Mesenchymal stem cell (in vitro differentiated cells and primary cell): Measurements from ENCODE around the gene LRRC7.

Experiments used
- DNase-seq: peaks from one replicate; pipeline ENCODE4 v3.0.0-alpha.2; 2013
- H2AFZ ChIP-seq: one replicate; pipeline ENCODE4 v1.6.1; 2013; ENCODE audit warnings: low read depth, mild to moderate bottlenecking, control low read depth, inconsistent platforms, low read length, moderate library complexity
- H2AK5ac ChIP-seq: 2 replicates; pipeline ENCODE4 v1.6.1; 2013; ENCODE audit warnings: low read length, moderate library complexity, mild to moderate bottlenecking, inconsistent platforms; ENCODE audit not compliant: severe bottlenecking
- H2BK120ac ChIP-seq: one replicate; pipeline ENCODE4 v1.6.1; 2013; ENCODE audit warnings: low read depth, mild to moderate bottlenecking, inconsistent platforms, low read length, moderate library complexity
- H2BK12ac ChIP-seq, 2 experiments: one replicate each; pipeline ENCODE4 v1.6.1; 2013; ENCODE audit warnings: inconsistent platforms in 2 of 2, low read length in 2 of 2, mild to moderate bottlenecking in 2 of 2, moderate library complexity in 2 of 2, control low read depth in 1 of 2
- H2BK15ac ChIP-seq: one replicate; pipeline ENCODE4 v1.6.1; 2013; ENCODE audit warnings: mild to moderate bottlenecking, low read depth, inconsistent platforms; ENCODE audit not compliant: poor library complexity, severe bottlenecking
- H2BK5ac ChIP-seq: 2 replicates; pipeline ENCODE4 v1.6.1; 2013; ENCODE audit warnings: low read depth, mild to moderate bottlenecking, low read length, control low read depth, inconsistent platforms; ENCODE audit not compliant: poor library complexity, severe bottlenecking
- H3K14ac ChIP-seq, 2 experiments: one replicate each; pipeline ENCODE4 v1.6.1; 2013; ENCODE audit warnings: inconsistent platforms in 2 of 2, low read length in 2 of 2, control low read depth in 1 of 2, mild to moderate bottlenecking in 1 of 2, moderate library complexity in 1 of 2
- H3K18ac ChIP-seq, 2 experiments: one replicate each; pipeline ENCODE4 v1.6.1; 2013; ENCODE audit warnings: inconsistent platforms in 2 of 2, low read length in 2 of 2, control low read depth in 1 of 2, low read depth in 1 of 2, mild to moderate bottlenecking in 1 of 2
- H3K23ac ChIP-seq, 2 experiments: one replicate each; pipeline ENCODE4 v1.6.1; 2013; ENCODE audit warnings: inconsistent platforms in 2 of 2, low read length in 2 of 2, mild to moderate bottlenecking in 2 of 2, moderate library complexity in 2 of 2, control low read depth in 1 of 2
- H3K27ac ChIP-seq: 2 replicates; pipeline ENCODE4 v1.5.1; 2013; ENCODE audit warnings: mild to moderate bottlenecking, moderate library complexity, low read length, control low read depth, inconsistent platforms; ENCODE audit not compliant: poor library complexity, severe bottlenecking
- H3K27me3 ChIP-seq, 2 experiments: 2 replicates each; pipeline versions ENCODE4 v1.6.1 to v1.7.0; 2013; ENCODE audit warnings: low read length in 2 of 2, mild to moderate bottlenecking in 2 of 2, moderate library complexity in 2 of 2, control low read depth in 1 of 2, inconsistent platforms in 1 of 2; ENCODE audit not compliant: control insufficient read depth in 1 of 2, insufficient read depth in 1 of 2
- H3K36me3 ChIP-seq, 2 experiments: 2 replicates each; pipeline versions ENCODE4 v1.6.1 to v1.7.0; 2013; ENCODE audit warnings: low read length in 2 of 2, control low read depth in 1 of 2, inconsistent platforms in 1 of 2, low read depth in 1 of 2, mild to moderate bottlenecking in 1 of 2; ENCODE audit not compliant: insufficient read depth in 2 of 2, control insufficient read depth in 1 of 2
- H3K4ac ChIP-seq, 2 experiments: one replicate each; pipeline ENCODE4 v1.6.1; 2013; ENCODE audit warnings: inconsistent platforms in 2 of 2, low read length in 2 of 2, mild to moderate bottlenecking in 2 of 2, moderate library complexity in 2 of 2, control low read depth in 1 of 2, low read depth in 1 of 2
- H3K4me1 ChIP-seq: 2 replicates; pipeline ENCODE4 v1.6.1; 2013; ENCODE audit warnings: low read depth, low read length, control low read depth; ENCODE audit not compliant: control insufficient read depth, insufficient read depth
- H3K4me2 ChIP-seq: 2 replicates; pipeline ENCODE4 v1.6.1; 2013; ENCODE audit warnings: low read length, mild to moderate bottlenecking, inconsistent platforms; ENCODE audit not compliant: poor library complexity, severe bottlenecking
- H3K4me3 ChIP-seq, 2 experiments: 2 replicates each; pipeline versions ENCODE4 v1.5.1 to v1.7.0; 2013; ENCODE audit warnings: low read length in 2 of 2, mild to moderate bottlenecking in 2 of 2, control low read depth in 1 of 2, low read depth in 1 of 2; ENCODE audit not compliant: insufficient read depth in 1 of 2
- H3K79me1 ChIP-seq: replicated peaks from 2 replicates; pipeline ENCODE4 v1.6.1; 2013; ENCODE audit warnings: mild to moderate bottlenecking, control low read depth, low read length, inconsistent platforms; ENCODE audit not compliant: poor library complexity, severe bottlenecking
- H3K9ac ChIP-seq: 2 replicates; pipeline ENCODE4 v1.7.0; 2013; ENCODE audit warnings: mild to moderate bottlenecking, low read length, moderate library complexity
- H3K9me3 ChIP-seq: 2 replicates; pipeline ENCODE4 v1.7.0; 2013; ENCODE audit warnings: mild to moderate bottlenecking, low read length; ENCODE audit not compliant: control insufficient read depth
- H4K8ac ChIP-seq: one replicate; pipeline ENCODE4 v1.6.1; 2013; ENCODE audit warnings: inconsistent platforms, mild to moderate bottlenecking, low read length, moderate library complexity
- H4K91ac ChIP-seq: one replicate; pipeline ENCODE4 v1.6.1; 2013; ENCODE audit warnings: mild to moderate bottlenecking, low read length, inconsistent platforms
- WGBS: methylation state at CpG from one replicate; pipeline ENCODE4 v1.1.7; 2013; ENCODE audit warnings: mixed read lengths; 5-methylcytosine and 5-hydroxymethylcytosine counted together

The LRRC7 gene

DNA sequence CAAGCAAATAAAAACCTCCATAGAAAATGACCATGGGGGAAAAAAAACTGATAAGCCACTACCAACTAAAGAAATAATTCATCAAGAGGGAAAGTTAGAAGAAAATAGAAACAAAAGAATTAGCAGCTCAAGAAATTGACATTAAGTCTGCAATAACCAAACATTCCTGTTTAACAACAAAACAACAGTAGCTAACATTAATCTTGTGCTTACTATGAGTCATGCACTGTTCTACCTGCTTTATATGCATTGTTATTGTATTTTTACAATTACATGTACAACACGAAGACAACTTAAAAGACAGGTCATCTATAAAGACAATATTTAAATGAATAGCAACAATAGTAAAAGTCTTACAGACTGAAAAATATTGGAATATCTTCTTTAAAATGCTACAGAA, 34.4 kb upstream of the LRRC7 start:
- no peak overlapping the region for H3K9ac ChIP-seq
- no peak overlapping the region for H3K14ac ChIP-seq
- DNase-seq = no peak
- no peaks in the 10 kb centered on the region for H3K36me3 ChIP-seq
- H2BK12ac ChIP-seq = no peak overlapping the region
- no peak overlapping the region for H4K8ac ChIP-seq
- no peak overlapping the region for H2BK15ac ChIP-seq
- H4K91ac ChIP-seq = no peak overlapping the region
- WGBS = no CpG with 5 or more reads among the region's 1 CpG
- H3K18ac ChIP-seq = no peak overlapping the region
- no peak overlapping the region for H2AK5ac ChIP-seq
- no peaks in the 10 kb centered on the region for H3K79me1 ChIP-seq
- H2BK5ac ChIP-seq = no peak overlapping the region
- H3K9me3 ChIP-seq = no peaks in the 10 kb centered on the region
- H3K4ac ChIP-seq = no peak overlapping the region
- no peaks in the 10 kb centered on the region for H3K4me1 ChIP-seq
- H3K4me2 ChIP-seq = no peak overlapping the region
- no peak overlapping the region for H2AFZ ChIP-seq
- H3K27me3 ChIP-seq = no peaks in the 10 kb centered on the region
- H3K4me3 ChIP-seq = no peak overlapping the region
- H3K27ac ChIP-seq = no peak overlapping the region
- no peak overlapping the region for H3K23ac ChIP-seq
- H2BK120ac ChIP-seq = no peak overlapping the region

DNA sequence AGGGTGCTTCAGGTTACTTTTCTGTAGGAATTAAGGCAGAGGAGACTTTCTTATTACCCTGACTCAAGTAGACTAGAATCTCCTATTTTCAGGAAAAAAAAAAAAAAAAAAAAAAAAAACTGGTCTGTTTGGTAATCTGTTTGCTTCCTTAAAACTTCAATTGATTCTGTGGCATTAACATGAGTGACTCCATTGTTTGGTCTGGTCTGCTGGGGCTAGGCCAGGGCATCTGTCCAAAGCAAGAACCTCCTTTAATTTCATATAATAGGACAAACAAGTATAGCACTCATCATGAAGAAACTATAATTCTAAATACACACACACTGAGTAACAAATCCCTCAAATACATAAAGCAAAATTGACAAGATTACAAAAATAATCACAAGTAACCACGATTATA, 32.9 kb upstream of the LRRC7 start:
- Histone ChIP-seq H3K4me3 (no peak overlapping the region), H3K23ac (no peak overlapping the region), H3K27ac (no peak overlapping the region), H3K9ac (no peak overlapping the region), H3K4me1 (no peaks in the 10 kb centered on the region), H4K91ac (no peak overlapping the region), H2BK15ac (no peak overlapping the region), H3K27me3 (no peaks in the 10 kb centered on the region), H3K14ac (no peak overlapping the region), H3K4me2 (no peak overlapping the region), H2BK120ac (no peak overlapping the region), H3K79me1 (no peaks in the 10 kb centered on the region), H3K36me3 (no peaks in the 10 kb centered on the region), H2BK5ac (no peak overlapping the region), H2AK5ac (no peak overlapping the region), H2BK12ac (no peak overlapping the region), H3K9me3 (no peaks in the 10 kb centered on the region), H3K18ac (no peak overlapping the region), H3K4ac (no peak overlapping the region), H2AFZ (no peak overlapping the region), H4K8ac (no peak overlapping the region)
- no peak for DNase-seq
- no CpG with 5 or more reads among the region's 1 CpG for WGBS

DNA sequence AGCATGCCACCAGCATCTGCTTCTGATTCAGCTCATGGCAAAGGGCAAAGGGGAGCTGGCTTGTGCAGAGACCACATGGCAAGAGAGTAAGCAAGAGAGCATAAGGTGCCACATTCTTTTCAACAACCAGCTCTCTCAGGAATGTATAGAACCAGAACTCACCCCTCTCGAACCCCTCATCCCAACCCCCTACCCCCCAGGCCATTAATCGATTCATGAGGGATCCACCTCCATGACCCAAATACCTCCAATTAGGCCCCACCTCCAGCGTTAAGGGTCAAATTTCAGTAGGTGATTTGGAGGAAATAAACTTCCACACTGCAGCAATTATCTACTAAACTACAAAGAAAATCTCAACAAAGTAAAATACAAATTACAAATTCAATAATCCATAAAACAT, 32.2 kb upstream of the LRRC7 start:
- Histone ChIP-seq H3K36me3 (no peaks in the 10 kb centered on the region), H2BK15ac (no peak overlapping the region), H2AK5ac (no peak overlapping the region), H3K9ac (no peak overlapping the region), H3K4ac (no peak overlapping the region), H3K14ac (no peak overlapping the region), H4K91ac (no peak overlapping the region), H3K27ac (no peak overlapping the region), H2AFZ (no peak overlapping the region), H3K4me1 (no peaks in the 10 kb centered on the region), H3K79me1 (no peaks in the 10 kb centered on the region), H3K4me3 (no peak overlapping the region), H3K9me3 (no peaks in the 10 kb centered on the region), H3K18ac (no peak overlapping the region), H3K4me2 (no peak overlapping the region), H4K8ac (no peak overlapping the region), H3K27me3 (no peaks in the 10 kb centered on the region), H2BK120ac (no peak overlapping the region), H2BK5ac (no peak overlapping the region), H3K23ac (no peak overlapping the region), H2BK12ac (no peak overlapping the region)
- 56% methylated on average over 3 of the region's 3 CpGs for WGBS
- DNase-seq = no peak

DNA sequence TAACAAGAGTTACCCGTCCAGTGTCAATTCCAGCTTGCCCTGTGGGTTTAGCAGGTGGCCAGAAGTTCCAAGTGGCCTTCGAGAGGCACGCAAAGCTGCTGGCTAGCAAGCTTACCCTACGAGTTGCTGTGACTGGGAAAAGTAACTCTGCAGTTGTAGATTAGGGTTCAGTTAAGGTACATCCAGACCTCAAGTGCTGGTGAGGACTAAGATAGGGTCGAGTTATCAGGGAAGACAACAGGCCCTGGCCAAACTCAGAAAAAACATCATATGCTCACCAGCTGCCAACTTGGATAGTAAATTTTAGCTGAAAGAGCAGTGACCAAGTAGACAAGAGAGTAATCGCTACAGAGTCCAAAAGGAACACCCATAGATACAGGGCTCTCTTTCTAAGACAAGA, 27.7 kb upstream of the LRRC7 start:
- Histone ChIP-seq H3K18ac (no peak overlapping the region), H3K27ac (no peak overlapping the region), H2BK15ac (no peak overlapping the region), H2BK120ac (no peak overlapping the region), H3K9me3 (no peaks in the 10 kb centered on the region), H3K79me1 (no peaks in the 10 kb centered on the region), H3K14ac (no peak overlapping the region), H4K91ac (no peak overlapping the region), H3K23ac (no peak overlapping the region), H3K27me3 (no peaks in the 10 kb centered on the region), H3K4ac (no peak overlapping the region), H2AFZ (no peak overlapping the region), H3K9ac (no peak overlapping the region), H3K4me1 (no peaks in the 10 kb centered on the region), H4K8ac (no peak overlapping the region), H3K4me3 (no peak overlapping the region), H3K4me2 (no peak overlapping the region), H2AK5ac (no peak overlapping the region), H2BK12ac (no peak overlapping the region), H3K36me3 (no peaks in the 10 kb centered on the region), H2BK5ac (no peak overlapping the region)
- 93% methylated on average over 6 of the region's 6 CpGs for WGBS
- DNase-seq = no peak
